Gastroesophageal sphincter (tissue), 4 donors: Measurements from ENCODE around the gene ZSCAN16. TPM values are rescaled to one million over a fixed set of nuclear protein-coding genes. Genes with fewer than 3 reads are reported as not detected.
A peak's percentile ranks its signal among the peaks of the same experiment; 100 is the strongest.
"Not testable (repeated sequence)": the region's sequence is repeated elsewhere in the genome, so short reads cannot be mapped to it uniquely, and the experiment has no call there.

Experiments used
- ATAC-seq: fragments of 150-250 bp; one replicate; pipeline ENCODE4 v1.9.1; 2016; ENCODE audit warnings: mild to moderate bottlenecking, moderate library complexity
- H3K27ac ChIP-seq, 4 donors: fragments of 200-600 bp; sonication (generic) in 3 of 4; 1 replicate in 3 of 4; 2 replicates in 1 of 4; pipeline ENCODE4 v1.5.1; 2016 to 2019
- H3K27me3 ChIP-seq: fragments of 200-600 bp; sonication (generic); one replicate; pipeline ENCODE4 v1.5.1; 2019
- H3K36me3 ChIP-seq, 2 donors: fragments of 200-600 bp; sonication (generic); one replicate each; pipeline ENCODE4 v1.5.1; 2019; ENCODE audit warnings: control low read depth in 1 of 2
- H3K4me1 ChIP-seq, 3 donors: fragments of 200-600 bp; sonication (generic); 1 replicate in 2 of 3; 2 replicates in 1 of 3; pipeline ENCODE4 v1.5.1; 2016 to 2019; ENCODE audit warnings: control low read depth in 2 of 3
- H3K4me3 ChIP-seq, 2 donors: fragments of 200-600 bp; sonication (generic); one replicate each; pipeline ENCODE4 v1.5.1; 2019; ENCODE audit warnings: mild to moderate bottlenecking in 1 of 2, moderate library complexity in 1 of 2
- H3K9me3 ChIP-seq, 3 donors: fragments of 200-600 bp; sonication (generic); one replicate each; pipeline ENCODE4 v1.5.1; 2017 to 2019; ENCODE audit warnings: control low read depth in 2 of 3
- CTCF ChIP-seq, 4 experiments: fragments of 200-600 bp in 2 of 4; fragments of 450-650 bp in 2 of 4; sonication (generic) in 1 of 4; IDR thresholded peaks; one replicate each; pipeline ENCODE4 v1.5.1; 2017 to 2019; ENCODE audit warnings: antibody characterized with exemption in 4 of 4, mild to moderate bottlenecking in 2 of 4, moderate library complexity in 2 of 4
- EP300 ChIP-seq: sonication (generic); formaldehyde crosslinking; IDR thresholded peaks from one replicate; pipeline ENCODE4 v1.6.1; 2017; ENCODE audit warnings: antibody characterized with exemption, mild to moderate bottlenecking
- POLR2A ChIP-seq, 2 donors: fragments of 450-650 bp; IDR thresholded peaks; one replicate each; pipeline ENCODE4 v1.6.1; 2017; ENCODE audit warnings: antibody characterized with exemption in 2 of 2, mild to moderate bottlenecking in 2 of 2, moderate library complexity in 1 of 2
- POLR2AphosphoS5 ChIP-seq: sonication (generic); formaldehyde crosslinking; IDR thresholded peaks from one replicate; pipeline ENCODE4 v1.6.1; 2017; ENCODE audit warnings: antibody characterized with exemption
- WGBS, 2 donors: methylation state at CpG; one replicate each; pipeline ENCODE4 v1.1.5; 2018; ENCODE audit warnings: low coverage in 1 of 2; 5-methylcytosine and 5-hydroxymethylcytosine counted together
- total RNA-seq, 4 donors: library from RNA; depleted of rRNA; stranded (reverse); fragments of >200 nt; gene quantifications; one replicate each; pipeline ENCODE4 v1.1.0, GENCODE V29; 2016

ZSCAN16 gene
- total RNA-seq, 4 donors from 2014 or later: 4.4 to 7.1 (median 5.0) TPM

GRCh38 chr6:28081486-28081751, 43.0 kb upstream of the ZSCAN16 start:
- H3K27ac ChIP-seq: peak overlapping the region; percentile 84 to 91 (median 87)
- 5 to 14% methylated on average over 4 of the region's 4 CpGs for WGBS, 2 donors
- H3K4me1 ChIP-seq: peaks cover 0 to 13% (median 3%) of the 10 kb centered on the region in 3 donors
- peak; percentile 14 for ATAC-seq
- TF ChIP-seq EP300: no peak
- no peak for TF ChIP-seq POLR2A (IDR thresholded peaks at IDR 0.05)
- TF ChIP-seq POLR2AphosphoS5: no peak
- TF ChIP-seq CTCF (IDR thresholded peaks at IDR 0.05): no peak
- peak overlapping the region; percentile 71 to 92 for H3K4me3 ChIP-seq
- H3K27me3 ChIP-seq: no peaks in the 10 kb centered on the region
- H3K9me3 ChIP-seq: no peaks in the 10 kb centered on the region
- peaks cover 0 to 11% of the 10 kb centered on the region in 2 donors for H3K36me3 ChIP-seq

- H3K4me3 ChIP-seq: no peak overlapping the region
- H3K9me3 ChIP-seq: no peaks in the 10 kb centered on the region
- TF ChIP-seq POLR2A (IDR thresholded peaks at IDR 0.05) (no peak), EP300 (no peak), POLR2AphosphoS5 (no peak), CTCF (IDR thresholded peaks at IDR 0.05) (no peak)
- no peak for ATAC-seq
- no peak overlapping the region for H3K27ac ChIP-seq
- no peaks in the 10 kb centered on the region for H3K27me3 ChIP-seq
- peaks cover 0 to 13% (median 3%) of the 10 kb centered on the region in 3 donors for H3K4me1 ChIP-seq
- H3K36me3 ChIP-seq: peaks cover 0 to 26% of the 10 kb centered on the region in 2 donors
Measured at GRCh38 chr6:28082939-28083338, 41.5 kb upstream of the ZSCAN16 start.

GRCh38 chr6:28089054-28089453, 35.4 kb upstream of the ZSCAN16 start:
- Histone ChIP-seq H3K9me3 (peaks cover 0 to 19% (median 0%) of the 10 kb centered on the region in 3 donors), H3K4me1 (no peaks in the 10 kb centered on the region), H3K4me3 (no peak overlapping the region), H3K36me3 (peaks cover 0 to 40% of the 10 kb centered on the region in 2 donors), H3K27me3 (peaks cover 7% of the 10 kb centered on the region), H3K27ac (no peak overlapping the region)
- TF ChIP-seq POLR2AphosphoS5: no peak
- no peak for TF ChIP-seq POLR2A (IDR thresholded peaks at IDR 0.05)
- TF ChIP-seq CTCF (IDR thresholded peaks at IDR 0.05): no peak
- TF ChIP-seq EP300: no peak
- ATAC-seq: no peak
- 89 to 95% methylated on average over 5 of the region's 5 CpGs for WGBS, 2 donors

- no peak overlapping the region for H3K27ac ChIP-seq
- H3K9me3 ChIP-seq: peaks cover 0 to 19% (median 0%) of the 10 kb centered on the region in 3 donors
- WGBS, 2 donors: 17% methylated on average over 12 of the region's 33 CpGs; no CpG with 5 or more reads in 1 of the 2 donors
- ATAC-seq: peak; percentile 43
- peak overlapping the region; percentile 4 to 45 for H3K4me3 ChIP-seq
- H3K27me3 ChIP-seq: peaks cover 7% of the 10 kb centered on the region
- H3K36me3 ChIP-seq: peaks cover 0 to 33% of the 10 kb centered on the region in 2 donors
- H3K4me1 ChIP-seq: no peaks in the 10 kb centered on the region
- TF ChIP-seq POLR2A (IDR thresholded peaks at IDR 0.05): no peak
- TF ChIP-seq EP300: no peak
- TF ChIP-seq POLR2AphosphoS5: no peak
- no peak for TF ChIP-seq CTCF (IDR thresholded peaks at IDR 0.05)
Measured at GRCh38 chr6:28090917-28091586, 33.4 kb upstream of the ZSCAN16 start.

GRCh38 chr6:28102222-28102621, 22.2 kb upstream of the ZSCAN16 start:
- ATAC-seq, H3K27ac ChIP-seq, H3K9me3 ChIP-seq, H3K36me3 ChIP-seq, H3K4me3 ChIP-seq, H3K4me1 ChIP-seq, H3K27me3 ChIP-seq: not testable (repeated sequence)
- 67 to 78% methylated on average over 7 of the region's 7 CpGs for WGBS, 2 donors

- H3K27ac ChIP-seq, ATAC-seq, H3K27me3 ChIP-seq, H3K4me1 ChIP-seq, H3K4me3 ChIP-seq, H3K36me3 ChIP-seq, H3K9me3 ChIP-seq: not testable (repeated sequence)
Measured at GRCh38 chr6:28102699-28103098, 21.7 kb upstream of the ZSCAN16 start.
